Body of pancreas (tissue), 4 donors: ENCODE data around the gene ZNF629.

Source experiments
- CTCF ChIP-seq, 7 experiments: fragments of 450-650 bp in 4 of 7; fragments of 200-600 bp in 3 of 7; sonication (generic) in 3 of 7; IDR thresholded peaks; one replicate each; pipeline ENCODE4 v1.5.1; 2016 to 2019; ENCODE audit warnings: antibody characterized with exemption in 7 of 7
- POLR2A ChIP-seq, 3 donors: fragments of 450-650 bp; IDR thresholded peaks; one replicate each; pipeline ENCODE4 v1.6.1; 2016; ENCODE audit warnings: antibody characterized with exemption in 3 of 3, mild to moderate bottlenecking in 2 of 3

GRCh38 chr16:30740364-30741251, 46.4 kb downstream of the ZNF629 start:
- no peak for TF ChIP-seq CTCF (IDR thresholded peaks at IDR 0.05)
- peak in 2 of 3 donors; percentile 66 to 74 for TF ChIP-seq POLR2A (IDR thresholded peaks at IDR 0.05)
